ENCODE data around the gene IL20RA. TPM values are rescaled to one million over a fixed set of nuclear protein-coding genes. Genes with fewer than 3 reads are reported as not detected.
A peak's percentile ranks its signal among the peaks of the same experiment; 100 is the strongest.

IL20RA gene
- total RNA-seq, 1 donor from 2014 or later: 4.5 TPM

- H3K27me3 ChIP-seq (ENCODE audit: control insufficient read depth, insufficient read depth, low read length): no peaks in the 10 kb centered on the region
- FAIRE-seq (no peak), DNase-seq (ENCODE audit: low read depth) (no peak)
- H3K4me3 ChIP-seq (ENCODE audit: low read depth, low read length): no peak overlapping the region
- TF ChIP-seq, protein P1, sequence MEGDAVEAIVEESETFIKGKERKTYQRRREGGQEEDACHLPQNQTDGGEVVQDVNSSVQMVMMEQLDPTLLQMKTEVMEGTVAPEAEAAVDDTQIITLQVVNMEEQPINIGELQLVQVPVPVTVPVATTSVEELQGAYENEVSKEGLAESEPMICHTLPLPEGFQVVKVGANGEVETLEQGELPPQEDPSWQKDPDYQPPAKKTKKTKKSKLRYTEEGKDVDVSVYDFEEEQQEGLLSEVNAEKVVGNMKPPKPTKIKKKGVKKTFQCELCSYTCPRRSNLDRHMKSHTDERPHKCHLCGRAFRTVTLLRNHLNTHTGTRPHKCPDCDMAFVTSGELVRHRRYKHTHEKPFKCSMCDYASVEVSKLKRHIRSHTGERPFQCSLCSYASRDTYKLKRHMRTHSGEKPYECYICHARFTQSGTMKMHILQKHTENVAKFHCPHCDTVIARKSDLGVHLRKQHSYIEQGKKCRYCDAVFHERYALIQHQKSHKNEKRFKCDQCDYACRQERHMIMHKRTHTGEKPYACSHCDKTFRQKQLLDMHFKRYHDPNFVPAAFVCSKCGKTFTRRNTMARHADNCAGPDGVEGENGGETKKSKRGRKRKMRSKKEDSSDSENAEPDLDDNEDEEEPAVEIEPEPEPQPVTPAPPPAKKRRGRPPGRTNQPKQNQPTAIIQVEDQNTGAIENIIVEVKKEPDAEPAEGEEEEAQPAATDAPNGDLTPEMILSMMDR (IDR thresholded peaks at IDR 0.05; ENCODE audit: insufficient read depth, low read length, severe bottlenecking): no peak
- H3K36me3 ChIP-seq (ENCODE audit: control insufficient read depth, insufficient read depth, low read length): no peaks in the 10 kb centered on the region
These were observed 28.4 kb downstream of the IL20RA start for GRCh38 chr6:137016356-137016755.

GRCh38 chr6:137015943-137016342 is 28.8 kb downstream of the IL20RA start:
- Histone ChIP-seq H3K36me3 (ENCODE audit: control insufficient read depth, insufficient read depth, low read length) (no peaks in the 10 kb centered on the region), H3K27me3 (ENCODE audit: control insufficient read depth, insufficient read depth, low read length) (no peaks in the 10 kb centered on the region), H3K4me3 (ENCODE audit: low read depth, low read length) (no peak overlapping the region)
- TF ChIP-seq, protein P1 (IDR thresholded peaks at IDR 0.05; ENCODE audit: insufficient read depth, low read length, severe bottlenecking): no peak
- no peak for FAIRE-seq
- DNase-seq (ENCODE audit: low read depth): no peak

- DNase-seq (ENCODE audit: low read depth): peak; percentile 95
- TF ChIP-seq, protein P1 (IDR thresholded peaks at IDR 0.05; ENCODE audit: insufficient read depth, low read length, severe bottlenecking): peak; percentile 65
- FAIRE-seq: no peak
- H3K27me3 ChIP-seq (ENCODE audit: control insufficient read depth, insufficient read depth, low read length): no peaks in the 10 kb centered on the region
- no peak overlapping the region for H3K4me3 ChIP-seq (ENCODE audit: low read depth, low read length)
- H3K36me3 ChIP-seq (ENCODE audit: control insufficient read depth, insufficient read depth, low read length): no peaks in the 10 kb centered on the region
These were observed 30.8 kb downstream of the IL20RA start for GRCh38 chr6:137013738-137014602.

GRCh38 chr6:137013031-137013430 is 31.7 kb downstream of the IL20RA start:
- Histone ChIP-seq H3K27me3 (ENCODE audit: control insufficient read depth, insufficient read depth, low read length) (no peaks in the 10 kb centered on the region), H3K36me3 (ENCODE audit: control insufficient read depth, insufficient read depth, low read length) (no peaks in the 10 kb centered on the region), H3K4me3 (ENCODE audit: low read depth, low read length) (no peak overlapping the region)
- no peak for FAIRE-seq
- DNase-seq (ENCODE audit: low read depth): peak; percentile 75
- TF ChIP-seq, protein P1 (IDR thresholded peaks at IDR 0.05; ENCODE audit: insufficient read depth, low read length, severe bottlenecking): no peak

DNA sequence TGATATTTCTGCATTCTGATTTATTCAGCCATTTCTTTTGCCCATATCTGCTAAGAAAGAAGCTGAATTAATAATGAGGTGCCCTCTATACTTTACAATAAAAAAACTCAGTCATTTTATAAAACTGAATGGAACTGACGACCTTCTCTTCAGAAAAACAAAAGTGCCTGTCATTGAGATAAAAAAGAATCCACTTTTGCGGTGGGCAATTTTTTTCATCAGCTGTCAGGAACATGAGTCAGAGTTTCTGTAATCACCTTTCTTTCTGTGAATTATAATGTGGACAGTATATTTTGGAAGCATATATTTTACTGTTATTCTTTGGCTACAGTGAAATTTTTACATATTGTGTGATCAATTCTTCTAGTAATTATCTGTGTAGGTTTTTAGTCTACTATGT is 33.4 kb downstream of the IL20RA start:
- Histone ChIP-seq H3K4me3 (ENCODE audit: low read depth, low read length) (no peak overlapping the region), H3K36me3 (ENCODE audit: control insufficient read depth, insufficient read depth, low read length) (no peaks in the 10 kb centered on the region), H3K27me3 (ENCODE audit: control insufficient read depth, insufficient read depth, low read length) (no peaks in the 10 kb centered on the region)
- FAIRE-seq (no peak), DNase-seq (ENCODE audit: low read depth) (no peak)
- TF ChIP-seq, protein P1 (IDR thresholded peaks at IDR 0.05; ENCODE audit: insufficient read depth, low read length, severe bottlenecking): no peak
